HG03575 (cell line): ENCODE data around the gene DRC1.
"Not testable (repeated sequence)": the region's sequence is repeated elsewhere in the genome, so short reads cannot be mapped to it uniquely, and the experiment has no call there.

Source experiments
- ATAC-seq: cut with Tn5 transposase; IDR thresholded peaks from one replicate; pipeline ENCODE4 v1.9.1; 2021; ENCODE audit not compliant: unreplicated experiment, insufficient number of reproducible peaks, low FRiP score; ENCODE audit errors: extremely low read depth

DRC1 gene

DNA sequence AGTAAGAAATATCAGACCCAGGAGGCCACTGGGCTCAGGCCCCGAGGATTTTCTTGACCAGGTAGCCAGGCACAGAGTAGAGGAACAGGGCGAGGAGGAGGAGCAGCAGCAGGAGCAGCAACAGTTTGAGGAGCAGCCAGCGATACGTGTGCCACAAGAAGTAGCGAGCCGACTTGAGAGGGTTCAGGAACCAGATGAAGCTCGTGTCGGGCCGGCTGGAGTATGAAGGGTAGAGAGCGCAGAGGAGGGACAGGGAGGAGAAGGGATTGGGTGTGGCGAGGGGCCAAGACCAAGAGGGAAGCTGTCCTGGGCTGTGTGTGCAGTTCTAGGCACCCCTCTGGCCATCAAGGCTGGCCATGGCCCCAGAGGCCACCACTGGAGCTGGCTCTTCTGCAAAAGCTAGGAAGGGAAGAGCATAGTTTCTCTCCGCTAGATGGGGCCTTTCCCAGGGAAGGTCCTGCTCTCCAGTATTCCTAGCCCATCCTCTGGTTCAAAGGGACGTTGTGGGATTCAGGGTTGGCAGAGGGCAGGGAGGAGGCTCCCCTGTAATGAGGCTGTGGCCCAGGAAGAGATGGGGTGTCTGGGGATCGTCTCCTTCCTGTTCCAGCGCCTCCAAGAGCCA lies 58.4 kb downstream of the DRC1 start:
- ATAC-seq: no peak

DNA sequence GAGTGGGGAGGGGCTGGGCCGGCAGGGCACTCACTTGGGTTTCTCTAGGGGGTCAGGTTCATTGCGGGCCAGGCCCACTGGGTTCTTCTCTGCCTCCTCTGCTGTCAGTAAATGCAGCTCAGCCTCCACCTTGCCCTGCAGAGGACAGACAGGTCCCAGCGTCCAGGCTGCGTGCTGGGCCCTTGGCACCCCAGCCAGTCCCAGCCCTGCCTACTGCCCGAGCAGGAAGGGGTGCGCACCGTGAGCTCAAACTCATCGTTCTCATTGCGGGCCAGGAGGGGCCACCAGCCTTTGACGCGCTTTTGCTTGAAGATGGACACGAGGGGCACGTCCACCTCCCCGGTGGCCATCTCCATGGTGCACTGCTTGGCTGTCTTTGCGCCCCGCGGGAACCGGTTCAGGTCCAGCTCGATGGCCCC lies 58.9 kb downstream of the DRC1 start:
- ATAC-seq: no peak

DNA sequence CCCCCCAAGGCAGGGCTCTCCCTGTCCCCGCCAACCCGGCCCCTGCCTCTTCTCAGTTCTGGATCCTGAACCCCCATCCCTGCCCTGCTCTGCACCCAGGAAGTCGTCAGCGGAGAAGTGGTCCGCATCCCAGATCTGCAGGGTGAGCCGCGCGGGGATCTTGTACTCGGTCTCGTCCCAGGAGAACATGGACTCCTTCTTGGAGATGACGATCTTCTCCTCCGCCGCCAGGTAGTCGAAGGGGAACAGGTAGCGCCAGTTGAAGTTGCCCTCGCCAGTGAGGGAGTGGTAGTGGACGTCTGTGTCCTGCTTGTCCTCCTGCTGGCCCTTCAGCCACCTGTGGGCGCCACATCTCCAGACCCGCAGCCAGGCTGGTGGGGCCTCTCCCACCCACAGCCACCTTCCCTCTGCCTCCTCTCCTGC lies 59.9 kb downstream of the DRC1 start:
- no peak for ATAC-seq

DNA sequence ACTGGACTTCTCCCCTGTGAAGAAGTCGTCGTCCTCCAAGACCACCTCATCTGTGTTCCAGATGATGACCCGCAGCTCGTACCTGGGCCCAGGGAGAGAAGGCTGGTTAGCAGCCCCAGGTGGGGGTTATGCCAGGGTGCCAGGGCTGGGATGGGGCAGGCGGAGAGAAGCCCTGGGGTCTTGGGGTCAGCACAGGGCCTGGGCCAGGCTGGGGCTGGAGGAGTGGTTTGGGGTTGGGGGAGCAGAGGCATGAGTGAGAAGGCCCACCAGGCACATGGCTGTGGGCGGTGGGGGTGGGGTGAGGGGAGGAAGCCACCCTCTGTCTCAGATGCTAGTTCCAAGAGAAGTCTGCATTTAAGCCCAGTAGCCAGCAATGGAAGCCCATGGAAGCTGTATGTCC lies 60.4 kb downstream of the DRC1 start:
- no peak for ATAC-seq

DNA sequence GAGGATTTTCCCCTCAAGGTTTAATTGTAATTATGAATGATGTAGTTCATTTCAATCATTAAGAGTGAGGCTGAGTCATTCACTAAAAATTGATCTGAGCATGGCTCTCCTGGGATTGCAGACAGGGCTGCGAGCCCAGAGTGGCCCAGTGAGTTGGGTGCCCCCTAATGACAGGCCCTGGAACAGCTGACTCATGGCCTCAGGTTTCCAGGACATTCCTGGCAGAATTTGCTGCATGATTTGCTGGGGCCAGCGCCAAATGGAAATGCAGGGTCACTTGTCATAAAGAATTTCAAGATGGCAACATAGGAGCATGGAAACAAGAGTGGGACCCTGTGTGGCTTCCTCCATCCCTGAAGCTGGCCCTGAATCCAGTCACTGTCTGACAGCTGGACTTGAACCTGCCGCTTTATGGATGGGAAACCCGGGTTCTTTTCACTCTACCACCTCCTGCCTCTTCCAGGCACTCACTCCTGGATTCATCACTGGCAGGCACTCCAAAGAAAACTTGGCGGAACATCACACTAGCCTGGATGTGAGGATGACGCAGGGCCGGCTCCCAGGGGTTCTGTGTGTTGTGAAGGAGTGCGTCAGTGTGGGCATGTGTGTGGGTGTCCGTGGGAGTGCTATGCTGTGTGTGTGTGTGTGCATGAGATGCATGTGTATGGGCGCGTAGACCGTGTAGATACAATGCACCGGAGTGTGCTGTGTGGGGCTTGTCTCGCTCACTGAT lies 61.0 kb downstream of the DRC1 start:
- no peak for ATAC-seq

DNA sequence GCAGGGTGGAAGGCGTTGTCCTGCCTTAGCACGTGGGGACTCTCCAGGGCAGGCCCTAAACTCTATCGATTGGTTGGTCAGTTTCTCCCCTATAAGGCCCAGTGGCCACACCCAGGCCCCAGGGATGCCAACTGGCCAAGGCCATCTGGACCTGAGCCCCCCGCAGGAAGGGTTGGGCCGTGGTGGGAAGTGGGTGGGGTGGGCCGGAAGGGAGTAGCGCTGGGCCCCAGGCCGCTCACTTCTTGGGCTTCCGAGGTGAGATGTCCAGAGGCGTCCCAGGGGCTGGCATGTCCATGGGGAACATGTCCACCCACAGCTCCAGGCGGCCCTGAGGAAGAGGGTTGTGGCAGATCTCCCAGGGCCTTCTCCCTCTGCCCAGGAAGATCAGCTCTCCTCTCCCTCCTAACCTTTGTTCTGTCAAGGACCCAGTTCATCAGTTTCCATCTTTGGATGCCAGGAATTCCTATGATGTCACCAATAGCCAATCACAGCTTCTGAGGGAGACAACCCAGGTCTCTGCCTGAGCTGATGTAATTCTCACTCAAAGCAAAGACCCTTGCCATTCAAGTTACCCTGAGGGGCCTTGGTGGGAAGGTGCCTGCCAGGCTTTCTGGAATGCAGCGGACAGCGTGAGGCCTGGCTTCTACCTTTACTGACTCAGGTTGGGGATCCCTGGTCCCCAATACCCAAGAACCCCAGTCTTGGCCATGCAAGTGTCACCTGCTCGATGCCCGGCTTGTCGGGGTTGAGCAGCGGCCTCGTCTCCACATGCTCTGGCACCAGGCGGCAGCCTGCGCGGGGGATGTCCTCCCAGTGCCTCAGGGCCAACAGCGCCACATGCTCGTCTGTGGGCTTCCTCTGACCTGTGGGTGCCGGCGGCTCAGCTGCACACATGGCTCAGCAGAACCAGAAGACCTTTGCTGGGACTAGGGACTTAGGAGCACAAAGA lies 61.8 kb downstream of the DRC1 start:
- ATAC-seq: no peak

DNA sequence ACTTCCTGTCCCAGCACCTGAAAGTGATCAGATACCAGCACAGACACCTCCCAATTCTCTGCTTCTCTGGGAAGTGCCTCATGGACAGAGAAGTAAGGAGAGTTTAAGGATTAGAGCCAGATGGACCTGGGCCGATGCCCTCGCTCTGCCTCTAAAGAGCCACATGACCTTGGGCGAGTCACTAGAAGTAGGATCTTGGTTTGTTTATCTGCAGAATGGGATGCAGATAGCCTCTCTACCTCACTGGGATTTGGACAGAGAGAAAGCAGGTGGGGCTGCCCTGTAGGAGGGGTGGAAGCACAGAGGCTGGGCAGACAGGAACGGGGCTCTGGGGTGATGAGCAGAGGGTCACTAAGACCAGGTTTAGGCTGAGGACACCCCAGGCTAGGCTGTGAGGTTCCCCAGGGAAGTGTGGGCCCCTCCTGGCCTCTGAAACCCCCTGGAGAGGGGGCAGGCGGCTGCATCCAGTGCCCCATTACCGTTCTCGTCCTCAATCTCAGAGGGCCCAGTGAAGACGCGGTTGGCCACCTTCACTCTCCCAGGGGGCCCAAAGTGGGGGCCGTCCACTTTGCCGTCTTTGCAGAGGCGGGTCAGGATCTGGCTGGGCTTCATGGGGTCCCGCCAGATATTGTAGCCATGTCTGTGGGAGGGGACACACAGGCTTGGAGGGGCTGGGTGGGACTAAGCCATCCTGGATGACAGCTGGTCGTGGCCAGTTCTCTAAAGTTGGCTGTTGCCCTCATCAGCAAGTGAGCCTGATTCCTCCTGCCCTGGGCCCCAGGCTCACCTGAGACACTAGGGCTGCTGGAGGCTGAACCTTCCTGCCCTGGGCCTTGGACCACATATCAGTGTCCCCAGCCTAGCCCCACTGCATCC lies 62.9 kb downstream of the DRC1 start:
- no peak for ATAC-seq

DNA sequence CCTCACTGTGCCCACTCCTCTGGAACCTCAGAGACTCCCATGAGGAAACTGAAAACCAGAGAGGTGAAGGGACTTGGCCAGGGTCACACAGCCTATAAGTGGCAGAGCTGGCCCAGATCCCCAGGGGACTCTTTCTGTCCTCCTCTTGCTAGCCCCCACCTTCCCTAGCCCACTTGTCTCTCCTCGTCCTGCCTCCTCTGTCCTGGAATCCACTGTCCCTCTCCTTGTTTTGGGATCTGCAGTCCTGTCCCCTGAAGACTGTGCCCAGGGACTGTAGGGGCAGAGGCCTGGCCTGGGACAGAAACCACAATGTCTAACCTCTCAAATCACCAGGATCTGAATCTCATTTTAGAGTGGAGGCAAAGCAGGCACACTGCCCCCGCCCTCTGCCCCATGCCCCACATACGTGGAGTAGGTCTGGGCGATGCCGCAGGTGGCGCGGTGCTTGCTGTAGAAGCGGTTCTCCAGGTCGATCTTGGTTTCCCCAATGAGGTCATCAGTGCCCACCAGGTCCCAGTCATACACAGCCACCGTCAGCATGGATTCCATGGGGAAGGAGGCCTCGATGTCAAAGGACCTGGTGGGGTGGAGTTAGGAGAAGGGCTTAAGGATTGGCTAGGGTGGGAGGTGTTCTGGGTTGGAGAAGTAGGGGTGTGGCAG lies 63.7 kb downstream of the DRC1 start:
- ATAC-seq: no peak

DNA sequence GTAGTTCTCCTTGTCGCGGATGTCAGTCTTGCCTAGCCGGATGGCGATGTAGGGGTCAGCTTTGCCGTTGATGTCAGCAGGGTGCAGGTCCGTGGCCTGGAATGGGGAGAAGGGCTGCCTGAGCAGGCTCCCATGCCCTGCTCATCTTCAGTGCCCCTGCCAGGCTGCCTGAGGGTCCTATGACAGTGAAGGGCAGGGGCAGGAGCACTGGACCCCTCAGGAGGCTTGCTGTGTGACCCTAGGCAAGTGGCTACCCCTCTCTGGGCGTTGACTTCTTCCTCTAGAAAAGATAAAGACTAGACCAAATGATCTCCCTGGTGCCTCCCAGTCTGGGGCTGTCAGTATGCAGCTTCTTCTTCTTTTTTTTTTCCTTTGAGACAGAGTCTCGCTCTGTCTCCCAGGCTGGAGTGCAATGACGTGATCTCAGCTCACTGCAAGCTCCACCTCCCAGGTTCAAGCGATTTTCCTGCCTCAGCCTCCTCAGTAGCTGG lies 64.3 kb downstream of the DRC1 start:
- no peak for ATAC-seq

DNA sequence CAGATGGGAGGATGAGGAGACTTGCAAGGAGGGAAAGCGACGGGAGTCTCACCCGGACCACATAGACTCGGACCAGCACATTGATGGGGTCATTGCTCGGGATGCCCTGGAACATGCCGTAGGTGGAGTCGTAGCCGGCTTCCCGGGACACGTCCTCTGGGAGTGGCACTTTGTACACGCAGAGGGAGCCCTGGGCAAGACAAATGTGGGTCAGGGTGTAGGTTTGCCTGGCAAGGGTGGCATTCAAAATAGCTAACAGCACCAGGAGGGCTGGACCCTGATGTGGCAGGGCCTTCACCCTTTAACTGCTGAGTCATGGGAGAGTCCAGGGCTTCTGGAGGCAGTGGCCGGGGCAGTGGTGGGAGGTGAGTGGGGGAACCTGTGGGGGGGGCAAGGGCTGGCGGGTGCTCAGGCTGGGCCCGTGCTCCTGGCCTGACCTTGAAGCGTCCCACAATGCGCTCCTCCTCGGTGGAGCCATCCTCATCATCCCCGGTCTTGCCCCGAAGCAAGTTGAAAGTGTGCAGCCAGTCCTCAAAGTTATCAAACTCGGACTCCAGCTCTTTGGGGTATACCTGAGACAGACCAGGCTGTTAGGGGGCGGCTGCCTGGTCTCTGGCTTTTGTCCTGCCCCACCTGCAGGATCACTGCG lies 65.1 kb downstream of the DRC1 start:
- no peak for ATAC-seq

DNA sequence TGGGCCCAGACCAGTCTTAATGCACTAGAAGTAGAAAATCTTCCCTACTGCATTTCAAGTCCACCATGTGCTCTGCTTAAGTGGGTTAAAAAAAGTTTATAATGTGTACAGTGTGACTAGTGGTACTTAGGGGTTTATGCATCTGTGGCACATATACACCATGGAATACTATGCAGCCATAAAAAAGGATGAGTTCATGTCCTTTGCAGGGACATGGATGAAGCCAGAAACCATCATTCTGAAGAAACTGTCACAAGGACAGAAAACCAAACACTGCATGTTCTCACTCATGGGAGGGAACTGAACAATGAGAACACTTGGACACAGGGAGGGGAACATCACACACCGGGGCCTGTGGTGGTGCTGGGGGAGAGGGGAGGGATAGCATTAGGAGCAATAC lies 66.8 kb downstream of the DRC1 start:
- not testable (repeated sequence) for ATAC-seq

DNA sequence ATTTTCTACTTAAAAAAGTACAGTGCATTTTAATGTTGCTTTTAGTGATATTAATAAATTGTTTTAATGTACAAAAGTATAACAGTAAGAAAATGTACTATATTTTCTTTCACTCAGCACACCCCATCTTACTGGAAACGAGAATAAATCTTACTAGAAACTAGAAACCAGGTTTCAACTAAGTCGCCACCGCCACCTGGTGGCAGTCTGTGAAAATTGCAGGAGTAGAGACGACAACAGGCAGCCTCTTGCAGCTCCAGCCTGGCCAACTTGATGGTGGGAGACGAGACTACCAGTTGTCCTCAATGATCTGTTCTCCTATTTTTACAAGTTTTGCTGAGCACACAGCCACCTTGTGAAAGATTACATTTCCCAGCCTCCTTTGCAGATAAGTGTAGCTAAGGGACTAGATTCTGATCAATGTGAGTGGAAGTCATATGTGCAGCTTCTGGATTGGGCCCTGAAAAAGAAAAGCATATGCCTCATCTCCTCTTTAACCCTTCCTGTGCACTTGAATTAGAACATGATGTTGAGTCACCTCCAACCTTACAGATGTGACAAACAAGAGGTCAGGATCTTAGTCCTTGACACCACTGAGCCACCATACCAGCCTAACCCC lies 67.5 kb downstream of the DRC1 start:
- ATAC-seq: no peak

DNA sequence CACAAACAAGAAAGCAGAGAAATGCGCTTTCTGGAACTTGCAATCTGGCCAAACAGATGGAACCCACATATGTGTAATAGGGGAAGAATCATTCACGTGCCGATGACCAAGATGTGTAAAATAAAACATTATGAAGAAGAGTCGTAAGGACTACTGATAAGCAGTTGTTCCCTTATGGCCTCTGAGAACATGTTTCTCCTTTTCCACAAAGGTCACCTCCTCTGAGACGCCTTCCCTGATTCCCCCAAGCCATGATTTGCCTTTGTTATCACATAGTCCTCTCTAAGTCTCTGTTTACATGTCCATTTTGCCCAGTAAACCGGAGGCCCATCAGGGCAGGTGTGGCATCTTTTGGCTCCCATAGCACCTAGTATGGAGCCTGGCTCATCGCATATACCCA lies 68.2 kb downstream of the DRC1 start:
- ATAC-seq: no peak

DNA sequence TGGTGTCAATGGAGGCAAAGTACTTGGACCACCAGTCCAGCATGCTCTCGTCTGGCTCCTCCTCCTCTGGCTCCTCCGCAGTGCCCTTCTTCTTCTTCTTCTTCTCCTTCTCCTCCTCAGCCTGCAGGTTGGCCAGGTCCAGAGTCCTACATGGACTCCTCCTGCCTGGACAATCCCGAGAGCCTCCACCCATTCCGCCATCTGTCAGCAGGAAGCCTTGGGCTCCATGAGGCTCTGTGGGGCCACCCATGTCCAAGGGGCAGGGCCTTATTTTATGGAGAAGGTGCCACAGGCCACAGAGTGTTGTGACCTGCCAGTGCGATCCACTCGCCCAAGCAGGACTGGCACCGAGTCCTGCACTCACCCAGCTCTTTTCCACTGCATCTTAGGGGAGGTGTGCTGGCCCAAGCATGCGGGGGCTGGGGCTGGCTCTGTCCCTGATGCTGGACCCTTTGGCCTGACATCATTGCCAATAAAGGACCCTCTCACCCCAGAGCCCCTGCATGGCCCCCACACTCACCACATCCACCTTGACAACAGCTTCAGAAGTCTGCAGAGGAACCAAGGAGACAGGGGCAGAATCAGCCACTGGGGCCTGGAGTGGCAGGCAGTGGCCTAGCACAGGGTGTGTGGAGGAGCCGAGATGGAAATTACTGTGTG lies 69.0 kb downstream of the DRC1 start:
- no peak for ATAC-seq

DNA sequence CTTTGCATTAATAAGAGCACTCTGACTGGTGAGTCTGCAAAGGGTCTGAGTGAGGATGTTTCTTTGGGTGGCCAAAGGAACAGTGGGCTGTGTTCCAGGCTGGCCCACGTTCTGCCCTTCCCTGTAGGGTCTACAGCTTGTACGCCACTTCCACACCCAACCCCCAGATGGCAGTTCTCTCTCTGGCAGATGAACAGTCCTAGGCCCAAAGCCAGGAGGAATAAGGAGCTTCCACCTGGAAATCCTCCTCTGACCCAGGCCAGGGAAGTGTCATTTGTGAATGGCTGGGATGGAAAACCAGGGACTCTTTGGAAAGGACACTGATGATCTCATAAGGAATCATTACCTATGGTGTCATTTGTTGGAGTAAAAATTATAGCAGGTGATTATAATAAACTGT lies 69.6 kb downstream of the DRC1 start:
- ATAC-seq: no peak

DNA sequence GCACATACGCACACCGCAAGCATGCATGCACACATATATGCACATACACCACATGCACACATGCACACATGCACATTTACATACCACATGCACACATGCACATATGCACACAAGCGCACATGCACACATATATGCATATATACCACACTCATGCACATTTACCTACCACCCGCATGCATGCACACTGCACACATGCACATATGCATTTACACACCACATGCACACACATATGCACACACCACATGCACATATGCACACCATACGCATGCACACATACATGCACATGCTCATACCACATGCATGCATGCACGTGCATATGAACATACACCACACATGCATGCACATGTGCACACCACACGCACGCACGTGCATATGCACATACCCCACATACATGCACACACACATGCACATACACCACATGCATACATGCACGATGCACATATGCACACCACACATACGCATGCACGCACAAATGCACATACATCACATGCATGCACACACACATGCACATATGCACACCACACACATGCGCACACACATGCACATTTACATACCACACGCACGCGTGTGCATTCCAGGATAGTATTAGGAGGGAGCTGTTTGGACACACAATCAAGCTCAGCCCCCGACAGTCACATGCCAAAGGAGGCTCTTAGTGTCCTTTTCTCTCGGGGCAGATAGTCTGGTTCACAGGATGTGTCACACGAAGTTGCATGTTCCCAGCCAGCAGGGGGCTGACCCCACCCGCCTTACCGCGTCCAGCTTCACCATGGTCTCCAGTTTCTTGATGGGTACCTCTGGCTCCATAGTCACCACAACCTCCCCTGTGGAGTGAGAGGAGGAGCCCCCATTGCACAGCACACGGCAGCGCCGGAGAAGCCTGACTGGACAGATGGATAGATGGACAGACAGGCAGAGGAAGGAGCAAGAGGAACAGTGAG lies 70.3 kb downstream of the DRC1 start:
- no peak for ATAC-seq
